ENCODE measurements around the gene KIRREL3.

Gene KIRREL3

DNA sequence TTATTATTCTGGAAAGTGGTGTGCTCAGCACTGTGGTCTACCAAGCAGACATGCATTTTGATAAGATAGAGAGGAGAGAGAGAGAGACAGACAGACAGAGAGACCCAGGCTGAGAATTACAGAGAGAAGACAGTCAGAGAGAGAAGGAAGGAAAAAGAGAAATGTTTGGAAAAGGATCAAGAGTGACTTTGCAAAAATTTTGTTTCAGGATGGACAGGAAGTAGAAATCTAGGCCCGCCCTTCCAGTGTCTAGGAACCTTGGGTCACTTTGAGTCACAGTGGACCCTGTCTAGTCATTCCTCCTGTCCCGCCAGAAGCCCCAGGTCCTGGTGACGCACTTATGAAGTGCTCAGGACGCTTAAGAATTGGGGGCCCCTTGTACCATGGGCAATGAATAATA, 478.4 kb downstream of the KIRREL3 start:
- FAIRE-seq = no peak

DNA sequence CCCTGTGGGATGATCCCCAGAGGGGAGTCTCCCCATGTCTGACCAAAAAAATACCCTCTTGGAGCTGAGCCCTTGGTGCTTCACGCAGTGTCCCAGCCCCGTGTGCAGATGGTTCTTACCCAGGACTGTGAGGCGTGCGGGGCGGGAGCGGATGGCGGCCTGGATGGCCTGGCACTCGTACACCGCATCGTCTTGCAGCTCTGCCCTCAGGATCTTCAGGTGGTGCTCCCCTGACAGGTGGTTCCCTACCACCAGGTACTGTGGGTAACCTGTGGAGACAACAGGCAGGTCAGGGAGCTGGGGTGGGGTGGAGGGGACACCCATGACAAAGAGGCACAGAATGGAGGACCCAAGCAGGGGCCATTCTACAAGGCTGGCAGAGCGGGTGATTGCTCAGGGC, 479.4 kb downstream of the KIRREL3 start:
- no peak for FAIRE-seq

DNA sequence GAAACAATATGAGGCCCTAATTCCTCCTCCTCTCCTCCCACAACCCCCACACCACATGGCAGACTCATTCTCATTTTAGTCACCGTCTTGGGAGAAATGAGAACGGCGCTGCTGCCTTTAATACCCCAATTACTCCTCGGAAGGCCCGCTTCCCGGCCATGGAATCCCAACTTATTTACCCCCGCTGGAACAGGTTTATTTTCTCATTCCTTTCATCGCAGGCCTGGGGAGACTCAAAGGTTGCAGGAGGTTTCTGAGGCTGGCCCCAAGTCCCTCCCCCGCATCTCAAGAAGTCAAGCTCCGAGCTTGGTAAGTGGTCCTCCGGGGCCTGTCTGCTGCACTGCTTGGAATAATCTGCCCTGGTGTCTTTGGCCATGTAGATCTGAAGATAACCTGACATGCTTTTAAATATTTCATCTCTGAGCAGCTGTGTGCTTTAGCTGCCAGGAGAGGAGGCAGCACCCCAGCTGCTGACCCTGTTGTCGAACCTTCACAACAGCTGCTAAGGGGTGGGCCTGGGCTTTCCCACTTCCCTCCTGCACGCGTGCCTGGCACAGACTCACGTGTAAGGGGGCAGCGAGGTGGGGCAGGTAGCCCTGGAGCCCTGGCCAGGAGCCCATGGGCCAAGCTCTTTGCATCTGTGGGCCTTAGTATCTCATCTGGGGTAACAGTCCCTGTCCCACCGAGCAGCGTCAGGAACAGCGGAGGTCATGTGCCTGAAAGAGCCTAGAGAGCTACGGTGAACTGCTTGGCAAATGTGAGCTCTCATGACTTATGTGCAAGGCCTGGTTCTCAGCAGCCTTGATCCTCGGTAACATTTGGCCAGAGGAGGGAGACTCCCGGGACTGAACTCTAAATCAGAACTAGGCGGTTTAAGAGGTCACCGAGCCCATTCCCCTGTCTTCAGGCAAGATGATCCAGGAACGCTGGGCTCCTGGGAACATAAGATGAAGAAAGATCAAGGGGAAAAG, 480.5 kb downstream of the KIRREL3 start:
- no peak for FAIRE-seq

GRCh38 chr11:126518972-126519690, 481.4 kb downstream of the KIRREL3 start:
- FAIRE-seq = no peak

DNA sequence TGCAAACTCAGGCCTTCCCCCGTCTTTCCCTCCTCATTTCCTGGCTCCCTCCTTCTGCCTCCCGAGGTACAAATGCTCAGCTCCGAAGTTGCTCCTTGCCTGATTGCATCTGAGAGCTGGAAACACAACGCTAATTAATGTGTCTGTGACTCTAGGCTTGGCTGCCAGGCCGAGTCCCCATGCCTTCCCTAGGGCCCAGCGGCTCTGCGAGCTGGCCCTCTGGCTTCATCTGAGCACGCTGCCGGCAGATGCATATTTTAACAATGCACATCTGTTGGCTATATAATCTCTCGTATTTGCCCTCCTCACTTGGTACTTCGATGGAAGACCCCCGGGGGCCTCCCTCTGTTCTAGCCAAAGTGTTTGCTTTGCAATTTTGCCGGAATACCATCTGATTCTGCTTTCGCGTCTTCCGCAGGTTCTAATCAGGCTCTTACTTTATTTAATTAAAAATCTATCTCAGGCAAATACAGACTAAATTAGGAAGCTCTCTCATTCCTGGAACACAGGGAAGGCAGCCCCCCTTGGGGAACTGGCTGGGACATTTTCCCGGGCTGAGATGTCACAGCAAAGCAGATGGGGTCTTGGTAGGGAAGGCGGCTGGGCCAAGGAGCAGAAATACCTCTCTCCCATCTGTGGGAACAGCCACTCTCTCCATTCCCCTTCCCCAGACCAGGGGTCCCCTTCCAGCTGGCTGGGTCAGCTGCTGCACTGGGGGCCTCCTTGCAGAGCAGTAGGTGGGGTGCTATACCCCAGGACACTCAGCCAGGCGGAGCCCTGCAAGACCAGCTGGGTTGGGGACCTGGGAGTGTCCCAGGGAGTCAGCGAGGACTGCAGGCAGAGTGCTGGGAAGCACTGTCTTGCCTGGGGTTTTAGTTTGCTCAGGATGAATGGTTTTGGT, 482.2 kb downstream of the KIRREL3 start:
- no peak for FAIRE-seq

DNA sequence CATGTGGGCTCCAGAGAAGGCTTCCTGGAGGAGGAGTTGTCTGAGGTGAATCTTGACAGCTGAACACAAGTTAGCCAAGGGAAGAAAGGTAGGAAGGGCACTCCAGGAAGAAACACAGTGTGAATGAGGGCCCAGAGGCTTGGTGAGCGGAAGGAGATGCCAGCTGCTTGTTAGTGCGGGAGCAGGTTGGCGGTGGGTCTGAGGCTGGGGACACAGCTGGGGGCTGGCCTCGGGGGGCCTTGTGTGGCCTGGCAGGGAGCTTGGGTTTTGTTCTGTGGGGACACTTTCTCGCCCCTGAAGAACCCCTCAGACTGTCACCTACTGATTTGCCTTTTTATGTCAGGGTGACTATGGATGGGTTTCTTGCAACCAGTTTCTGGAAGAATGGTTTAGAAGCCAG, 485.1 kb downstream of the KIRREL3 start:
- FAIRE-seq = no peak

DNA sequence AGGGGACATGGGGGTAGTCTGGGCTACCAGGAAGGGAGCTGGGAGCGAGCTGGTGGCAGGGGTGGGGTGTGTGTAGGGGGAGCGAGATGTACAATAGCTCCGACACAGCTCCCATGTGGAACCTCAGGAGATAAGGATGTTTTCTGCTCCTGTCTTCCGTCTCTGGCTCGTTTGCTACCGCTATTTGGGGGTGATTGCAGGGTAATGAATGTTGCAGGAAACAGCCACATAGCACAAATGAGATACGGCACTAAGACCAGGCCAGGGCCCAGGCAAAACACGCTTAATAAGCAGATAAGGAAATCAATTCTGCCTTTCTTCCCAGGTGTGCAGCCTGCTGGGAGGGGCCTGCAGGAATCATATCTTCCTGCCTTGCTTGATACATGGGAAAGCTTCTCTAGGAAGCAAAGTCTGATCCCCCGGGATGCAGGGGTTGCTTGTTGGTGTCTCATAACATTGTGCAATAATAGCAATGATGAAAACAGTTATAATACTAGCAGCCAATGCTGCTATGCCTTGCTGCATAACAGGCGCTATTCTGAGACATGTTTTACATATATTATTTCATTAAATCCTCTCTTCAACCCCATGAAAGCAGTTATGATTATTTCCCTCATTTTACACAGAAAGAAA, 486.4 kb downstream of the KIRREL3 start:
- FAIRE-seq = no peak

- no peak for FAIRE-seq
Measured at GRCh38 chr11:126512741-126513715, 487.5 kb downstream of the KIRREL3 start.

DNA sequence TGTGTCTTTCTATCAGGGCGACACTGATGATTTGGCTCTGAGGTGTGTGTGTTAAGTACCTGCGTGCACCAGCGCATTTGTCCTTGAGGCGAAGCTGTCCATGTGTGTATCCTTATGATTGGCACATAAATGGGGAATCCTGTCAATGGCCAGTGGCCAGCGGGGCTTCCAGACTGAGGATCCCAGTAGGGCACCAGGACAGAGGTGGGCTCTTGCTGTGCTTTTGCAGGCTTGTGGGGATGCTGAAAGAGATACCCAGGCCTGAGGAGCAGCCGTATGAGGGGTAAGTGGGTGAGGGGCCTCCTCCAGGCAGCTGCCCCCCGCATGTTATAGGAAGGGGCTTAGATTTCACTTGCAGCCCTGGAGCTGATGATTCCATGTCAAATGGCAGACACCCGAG, 488.3 kb downstream of the KIRREL3 start:
- FAIRE-seq = no peak

GRCh38 chr11:126511475-126512115, 489.0 kb downstream of the KIRREL3 start:
- FAIRE-seq = no peak

DNA sequence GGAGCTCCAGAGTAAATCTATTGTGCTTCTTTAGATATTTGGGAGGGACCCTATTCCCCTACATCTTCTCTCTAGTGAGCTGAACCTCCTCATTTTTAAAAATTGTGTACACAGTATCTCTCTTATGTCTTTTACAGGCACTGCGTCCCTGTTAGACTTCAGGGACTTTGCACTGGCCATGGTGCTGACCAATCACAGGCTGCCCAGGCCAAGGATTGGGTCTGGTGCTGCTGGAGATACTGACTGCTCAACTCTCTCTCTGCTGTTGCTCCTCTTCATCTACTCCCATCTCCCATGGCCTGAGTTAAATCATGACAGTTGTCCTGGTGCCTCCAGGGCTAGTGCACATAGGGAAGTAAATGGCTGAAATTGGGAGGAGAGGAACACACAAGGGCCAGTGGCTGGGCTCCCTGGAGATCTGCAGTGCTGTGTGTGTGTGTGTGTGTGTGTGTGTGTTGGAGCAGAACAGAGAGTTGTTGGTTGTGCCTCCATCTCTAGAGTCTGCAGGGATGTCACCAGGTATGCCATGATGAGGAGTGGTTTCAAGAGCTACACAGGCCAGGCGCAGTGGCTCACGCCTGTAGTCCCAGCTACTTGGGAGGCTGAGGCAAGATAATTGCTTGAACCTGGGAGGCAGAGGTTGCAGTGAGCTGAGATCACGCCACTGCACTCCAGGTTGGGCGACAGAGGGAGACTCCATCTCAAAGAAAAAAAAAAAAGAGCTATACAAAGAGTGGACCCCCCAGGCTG, 489.8 kb downstream of the KIRREL3 start:
- FAIRE-seq = no peak

GRCh38 chr11:126507646-126508045, 492.9 kb downstream of the KIRREL3 start:
- FAIRE-seq = no peak

DNA sequence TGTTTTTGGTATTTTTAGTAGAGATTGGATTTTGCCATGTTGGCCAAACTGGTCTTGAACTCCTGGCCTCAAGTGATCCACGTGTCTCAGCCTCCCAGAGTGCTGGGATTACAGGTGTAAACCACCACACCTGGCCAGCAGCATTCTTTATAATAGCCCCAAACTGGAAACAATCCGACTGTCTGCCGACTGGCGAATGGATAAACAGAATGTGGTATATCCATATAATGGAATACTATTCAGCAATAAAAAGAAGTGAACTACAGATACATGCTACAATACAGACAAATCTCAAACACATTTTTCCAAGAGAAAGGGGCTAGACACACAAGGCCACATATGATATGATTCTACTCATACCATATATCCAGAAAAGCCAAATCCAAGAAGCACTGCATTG, 493.8 kb downstream of the KIRREL3 start:
- FAIRE-seq = no peak

GRCh38 chr11:126502982-126503381, 497.6 kb downstream of the KIRREL3 start:
- no peak for FAIRE-seq

GRCh38 chr11:126502159-126502558, 498.4 kb downstream of the KIRREL3 start:
- FAIRE-seq = no peak

GRCh38 chr11:126501641-126502040, 498.9 kb downstream of the KIRREL3 start:
- no peak for FAIRE-seq

DNA sequence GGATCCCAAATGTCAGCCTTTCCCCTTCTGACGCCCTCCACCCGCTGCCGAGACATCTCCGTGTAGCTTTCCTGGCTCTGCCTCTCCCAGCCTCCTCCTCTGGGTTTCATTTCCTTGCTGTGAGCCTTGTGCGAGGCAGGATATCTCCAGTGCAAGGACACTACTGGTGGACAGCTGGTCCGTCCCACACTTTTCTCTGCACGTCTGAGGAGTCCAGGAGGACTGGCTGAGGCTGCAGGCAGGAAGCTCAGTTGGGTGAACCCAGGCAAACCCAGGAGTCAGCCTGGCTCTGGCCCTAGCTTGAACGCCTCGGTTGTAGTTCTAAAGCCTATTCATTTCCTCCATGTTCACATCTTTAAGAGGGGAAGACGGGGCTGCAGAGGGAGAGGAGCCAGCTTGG, 499.6 kb downstream of the KIRREL3 start:
- no peak for FAIRE-seq

GRCh38 chr11:126499131-126499752, 501.3 kb downstream of the KIRREL3 start:
- FAIRE-seq = no peak

GRCh38 chr11:126498281-126498680, 502.3 kb downstream of the KIRREL3 start:
- FAIRE-seq = no peak
